Astrocyte (in vitro differentiated cells and primary cell): ENCODE data around the gene TULP3. TPM values are rescaled to one million over a fixed set of nuclear protein-coding genes. Genes with fewer than 3 reads are reported as not detected.

Source experiments
- DNase-seq: peaks from one replicate; pipeline ENCODE4 v3.0.0-alpha.2; 2010; ENCODE audit warnings: low read depth
- FAIRE-seq: peaks from 2 replicates; lab custom pipeline; 2011; peaks lifted over from hg19 to GRCh38; lab: Jason Lieb, UNC
- H2AFZ ChIP-seq: 2 replicates; pipeline ENCODE4 v1.6.0; 2012; ENCODE audit warnings: low read depth, low read length, inconsistent platforms
- H3K27ac ChIP-seq: 2 replicates; pipeline ENCODE4 v1.5.1; 2011; ENCODE audit warnings: low read depth, low read length, inconsistent platforms
- H3K27me3 ChIP-seq: 2 replicates; pipeline ENCODE4 v1.6.0; 2011; ENCODE audit warnings: low read length, inconsistent platforms; ENCODE audit not compliant: insufficient read depth
- H3K36me3 ChIP-seq: 2 replicates; pipeline ENCODE4 v1.5.1; 2011; ENCODE audit warnings: low read length, inconsistent platforms; ENCODE audit not compliant: insufficient read depth
- H3K4me1 ChIP-seq: 2 replicates; pipeline ENCODE4 v1.5.1; 2011; ENCODE audit warnings: low read length, inconsistent platforms; ENCODE audit not compliant: insufficient read depth
- H3K4me2 ChIP-seq: 2 replicates; pipeline ENCODE4 v1.6.0; 2012; ENCODE audit warnings: low read length, inconsistent platforms
- H3K4me3 ChIP-seq: 2 replicates; pipeline ENCODE4 v1.5.1; 2011; ENCODE audit warnings: low read depth, mild to moderate bottlenecking, low read length, inconsistent platforms; ENCODE audit not compliant: insufficient read depth
- H3K79me2 ChIP-seq: 2 replicates; pipeline ENCODE4 v1.6.0; 2012; ENCODE audit warnings: mild to moderate bottlenecking, low read length, inconsistent platforms; ENCODE audit not compliant: insufficient read depth
- H3K9ac ChIP-seq: 2 replicates; pipeline ENCODE4 v1.6.0; 2012; ENCODE audit warnings: mild to moderate bottlenecking, low read length, inconsistent platforms
- H3K9me3 ChIP-seq: 2 replicates; pipeline ENCODE4 v1.5.1; 2012; ENCODE audit warnings: low read depth, mild to moderate bottlenecking, low read length, inconsistent platforms; ENCODE audit not compliant: insufficient read depth
- H4K20me1 ChIP-seq: 2 replicates; pipeline ENCODE4 v1.6.0; 2012; ENCODE audit warnings: low read length, inconsistent platforms; ENCODE audit not compliant: insufficient read depth
- H3K27ac Mint-ChIP-seq: one replicate; pipeline ENCODE4 v1.8.0; 2021; ENCODE audit warnings: mild to moderate bottlenecking, mixed read lengths; ENCODE audit not compliant: unreplicated experiment
- H3K27me3 Mint-ChIP-seq: one replicate; pipeline ENCODE4 v1.8.0; 2021; ENCODE audit warnings: low read depth, mixed read lengths; ENCODE audit not compliant: unreplicated experiment
- H3K36me3 Mint-ChIP-seq: one replicate; pipeline ENCODE4 v1.8.0; 2021; ENCODE audit warnings: low read depth, mixed read lengths; ENCODE audit not compliant: unreplicated experiment
- H3K4me1 Mint-ChIP-seq: one replicate; pipeline ENCODE4 v1.8.0; 2021; ENCODE audit warnings: low read depth, mixed read lengths; ENCODE audit not compliant: unreplicated experiment
- H3K4me3 Mint-ChIP-seq: one replicate; pipeline ENCODE4 v1.8.0; 2021; ENCODE audit warnings: mild to moderate bottlenecking, moderate library complexity, mixed read lengths; ENCODE audit not compliant: unreplicated experiment
- H3K9me3 Mint-ChIP-seq: one replicate; pipeline ENCODE4 v1.8.0; 2021; ENCODE audit warnings: mild to moderate bottlenecking, mixed read lengths; ENCODE audit not compliant: unreplicated experiment
- CTCF ChIP-seq: IDR thresholded peaks from 2 replicates; pipeline ENCODE4 v1.5.1; 2011; ENCODE audit warnings: low read depth, mild to moderate bottlenecking, inconsistent platforms, low read length, moderate library complexity; ENCODE audit not compliant: insufficient read depth
- EZH2 ChIP-seq: IDR thresholded peaks from 2 replicates; pipeline ENCODE4 v1.6.1; 2012; ENCODE audit warnings: mild to moderate bottlenecking, low read length, inconsistent platforms; ENCODE audit not compliant: insufficient read depth
- total RNA-seq: library from RNA; stranded (reverse); gene quantifications from 2 replicates; pipeline ENCODE4 v1.2.1, GENCODE V29; 2021

TULP3 gene
- total RNA-seq, 1 donor from 2014 or later = 23.6 TPM

- H3K9me3 ChIP-seq = no peaks in the 10 kb centered on the region
- H3K79me2 ChIP-seq = no peaks in the 10 kb centered on the region
- peaks cover 17% of the 10 kb centered on the region for H3K4me1 ChIP-seq
- H3K27me3 Mint-ChIP-seq = no peaks in the 10 kb centered on the region
- H3K27ac ChIP-seq = no peak overlapping the region
- H2AFZ ChIP-seq = peak overlapping the region; percentile 22
- no peaks in the 10 kb centered on the region for H3K27me3 ChIP-seq
- H3K36me3 Mint-ChIP-seq = peaks cover 3% of the 10 kb centered on the region
- H4K20me1 ChIP-seq = no peaks in the 10 kb centered on the region
- DNase-seq (peak; percentile 60), FAIRE-seq (no peak)
- peak overlapping the region; percentile 2 for H3K4me3 Mint-ChIP-seq
- no peak overlapping the region for H3K27ac Mint-ChIP-seq
- H3K9ac ChIP-seq = peak overlapping the region; percentile 37
- H3K4me3 ChIP-seq = no peak overlapping the region
- no peaks in the 10 kb centered on the region for H3K9me3 Mint-ChIP-seq
- peaks cover 24% of the 10 kb centered on the region for H3K4me1 Mint-ChIP-seq
- peak overlapping the region; percentile 60 for H3K4me2 ChIP-seq
- TF ChIP-seq CTCF (no peak), EZH2 (no peak)
- H3K36me3 ChIP-seq = no peaks in the 10 kb centered on the region
Observed at GRCh38 chr12:2844786-2845185, 45.9 kb upstream of the TULP3 start.

GRCh38 chr12:2845280-2845679, 45.4 kb upstream of the TULP3 start:
- DNase-seq (peak; percentile 30), FAIRE-seq (no peak)
- Histone ChIP-seq H3K27ac (no peak overlapping the region), H3K4me1 (peaks cover 21% of the 10 kb centered on the region), H3K9me3 (no peaks in the 10 kb centered on the region), H4K20me1 (no peaks in the 10 kb centered on the region), H3K4me2 (peak overlapping the region; percentile 60), H3K27me3 (no peaks in the 10 kb centered on the region), H3K79me2 (no peaks in the 10 kb centered on the region), H3K4me3 (no peak overlapping the region), H3K9ac (peak overlapping the region; percentile 37), H3K36me3 (no peaks in the 10 kb centered on the region), H2AFZ (peak overlapping the region; percentile 22)
- no peak overlapping the region for H3K27ac Mint-ChIP-seq
- H3K4me1 Mint-ChIP-seq = peaks cover 26% of the 10 kb centered on the region
- H3K9me3 Mint-ChIP-seq = no peaks in the 10 kb centered on the region
- TF ChIP-seq EZH2 (no peak), CTCF (no peak)
- H3K27me3 Mint-ChIP-seq = no peaks in the 10 kb centered on the region
- H3K36me3 Mint-ChIP-seq = peaks cover 3% of the 10 kb centered on the region
- H3K4me3 Mint-ChIP-seq = no peak overlapping the region

- Histone ChIP-seq H3K79me2 (no peaks in the 10 kb centered on the region), H3K9me3 (no peaks in the 10 kb centered on the region), H2AFZ (no peak overlapping the region), H3K4me1 (peaks cover 9% of the 10 kb centered on the region), H3K27ac (no peak overlapping the region), H3K4me2 (no peak overlapping the region), H3K4me3 (no peak overlapping the region), H4K20me1 (no peaks in the 10 kb centered on the region), H3K36me3 (no peaks in the 10 kb centered on the region), H3K9ac (no peak overlapping the region), H3K27me3 (no peaks in the 10 kb centered on the region)
- no peaks in the 10 kb centered on the region for H3K27me3 Mint-ChIP-seq
- H3K9me3 Mint-ChIP-seq = no peaks in the 10 kb centered on the region
- H3K27ac Mint-ChIP-seq = no peak overlapping the region
- H3K36me3 Mint-ChIP-seq = peaks cover 5% of the 10 kb centered on the region
- no peak overlapping the region for H3K4me3 Mint-ChIP-seq
- no peak for FAIRE-seq
- peaks cover 18% of the 10 kb centered on the region for H3K4me1 Mint-ChIP-seq
- DNase-seq = no peak
- TF ChIP-seq CTCF (no peak), EZH2 (no peak)
Observed at GRCh38 chr12:2851931-2852330, 38.8 kb upstream of the TULP3 start.
